Measurements from ENCODE around the gene MEIOC. TPM values are rescaled to one million over a fixed set of nuclear protein-coding genes. Genes with fewer than 3 reads are reported as not detected.

Gene MEIOC
- total RNA-seq, 1 donor from 2014 or later, result 0.75 TPM

DNA sequence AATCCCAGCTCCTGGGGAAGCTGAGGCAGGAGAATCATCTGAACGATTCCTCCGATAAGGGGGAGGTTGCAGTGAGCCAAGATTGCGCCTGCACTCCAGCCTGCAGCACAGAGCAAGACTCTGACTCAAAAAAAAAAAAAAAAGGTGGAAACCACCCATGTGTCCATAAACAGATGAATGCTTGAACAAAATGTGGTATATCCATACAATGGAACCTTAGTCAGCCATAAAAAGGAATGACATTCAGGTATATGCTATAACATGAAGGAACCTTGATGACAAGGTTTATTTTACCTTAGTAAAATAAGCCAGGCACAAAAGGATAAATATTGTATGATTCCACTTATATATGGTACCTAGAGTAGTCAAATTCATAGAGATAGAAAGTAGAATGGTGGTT lies 2.9 kb upstream of the MEIOC start:
- Mint-ChIP-seq H3K36me3 (ENCODE audit: unreplicated experiment) (no peaks in the 10 kb centered on the region), H3K4me1 (ENCODE audit: unreplicated experiment) (peaks cover 3% of the 10 kb centered on the region), H3K4me3 (ENCODE audit: unreplicated experiment) (no peak overlapping the region), H3K27me3 (ENCODE audit: unreplicated experiment) (peaks cover 40% of the 10 kb centered on the region), H3K9me3 (ENCODE audit: unreplicated experiment) (no peaks in the 10 kb centered on the region), H3K27ac (ENCODE audit: unreplicated experiment) (no peak overlapping the region)
- no peak for DNase-seq (ENCODE audit: extremely low spot score, unreplicated experiment)
- TF ChIP-seq, protein P1, sequence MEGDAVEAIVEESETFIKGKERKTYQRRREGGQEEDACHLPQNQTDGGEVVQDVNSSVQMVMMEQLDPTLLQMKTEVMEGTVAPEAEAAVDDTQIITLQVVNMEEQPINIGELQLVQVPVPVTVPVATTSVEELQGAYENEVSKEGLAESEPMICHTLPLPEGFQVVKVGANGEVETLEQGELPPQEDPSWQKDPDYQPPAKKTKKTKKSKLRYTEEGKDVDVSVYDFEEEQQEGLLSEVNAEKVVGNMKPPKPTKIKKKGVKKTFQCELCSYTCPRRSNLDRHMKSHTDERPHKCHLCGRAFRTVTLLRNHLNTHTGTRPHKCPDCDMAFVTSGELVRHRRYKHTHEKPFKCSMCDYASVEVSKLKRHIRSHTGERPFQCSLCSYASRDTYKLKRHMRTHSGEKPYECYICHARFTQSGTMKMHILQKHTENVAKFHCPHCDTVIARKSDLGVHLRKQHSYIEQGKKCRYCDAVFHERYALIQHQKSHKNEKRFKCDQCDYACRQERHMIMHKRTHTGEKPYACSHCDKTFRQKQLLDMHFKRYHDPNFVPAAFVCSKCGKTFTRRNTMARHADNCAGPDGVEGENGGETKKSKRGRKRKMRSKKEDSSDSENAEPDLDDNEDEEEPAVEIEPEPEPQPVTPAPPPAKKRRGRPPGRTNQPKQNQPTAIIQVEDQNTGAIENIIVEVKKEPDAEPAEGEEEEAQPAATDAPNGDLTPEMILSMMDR (IDR thresholded peaks at IDR 0.05), result no peak

DNA sequence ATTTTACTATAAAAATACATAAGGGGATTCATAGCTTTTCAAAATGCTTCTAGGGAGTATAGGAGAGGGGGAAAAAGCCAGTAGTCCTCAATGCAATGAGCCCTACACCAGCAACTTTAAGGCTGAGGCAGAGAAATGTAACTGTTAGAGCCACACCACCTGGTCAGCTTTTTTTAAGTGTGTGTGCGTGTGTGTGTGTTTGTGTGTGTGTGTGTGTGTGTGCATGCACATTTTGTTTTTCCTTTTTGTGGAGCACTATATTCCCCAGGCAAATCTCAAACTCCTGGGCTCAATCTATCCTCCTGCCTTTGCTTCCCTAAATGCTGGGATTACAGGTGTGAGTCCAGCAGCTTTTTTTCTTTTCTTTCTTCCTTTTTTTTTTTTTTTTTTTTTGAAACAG lies 2.3 kb upstream of the MEIOC start:
- no peaks in the 10 kb centered on the region for H3K36me3 Mint-ChIP-seq (ENCODE audit: unreplicated experiment)
- no peak overlapping the region for H3K27ac Mint-ChIP-seq (ENCODE audit: unreplicated experiment)
- peaks cover 3% of the 10 kb centered on the region for H3K4me1 Mint-ChIP-seq (ENCODE audit: unreplicated experiment)
- no peaks in the 10 kb centered on the region for H3K9me3 Mint-ChIP-seq (ENCODE audit: unreplicated experiment)
- TF ChIP-seq, protein P1 (IDR thresholded peaks at IDR 0.05), result no peak
- DNase-seq (ENCODE audit: extremely low spot score, unreplicated experiment), result no peak
- peaks cover 36% of the 10 kb centered on the region for H3K27me3 Mint-ChIP-seq (ENCODE audit: unreplicated experiment)
- H3K4me3 Mint-ChIP-seq (ENCODE audit: unreplicated experiment), result no peak overlapping the region

DNA sequence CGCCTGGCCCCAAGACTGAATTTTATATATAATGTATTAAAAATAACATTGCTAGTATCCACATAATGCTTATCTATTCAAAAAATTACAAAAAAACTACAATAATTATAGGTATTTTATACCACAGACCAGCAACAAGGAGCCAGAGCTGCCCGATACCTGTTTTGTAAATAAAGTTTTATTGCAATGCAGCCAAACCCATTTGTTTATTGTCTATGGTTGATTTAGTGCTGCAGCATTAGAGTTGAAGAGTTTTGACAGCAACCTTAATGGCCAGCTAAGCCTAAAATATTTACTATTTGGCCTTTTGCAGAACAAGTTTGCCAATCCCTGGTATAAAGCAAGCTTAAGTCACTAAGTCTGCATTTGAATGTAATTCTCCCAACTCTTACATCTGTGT lies 5.6 kb downstream of the MEIOC start:
- H3K4me3 Mint-ChIP-seq (ENCODE audit: unreplicated experiment), result no peak overlapping the region
- TF ChIP-seq, protein P1 (IDR thresholded peaks at IDR 0.05), result no peak
- H3K36me3 Mint-ChIP-seq (ENCODE audit: unreplicated experiment), result no peaks in the 10 kb centered on the region
- peaks cover 11% of the 10 kb centered on the region for H3K27me3 Mint-ChIP-seq (ENCODE audit: unreplicated experiment)
- no peak for DNase-seq (ENCODE audit: extremely low spot score, unreplicated experiment)
- H3K9me3 Mint-ChIP-seq (ENCODE audit: unreplicated experiment), result no peaks in the 10 kb centered on the region
- H3K27ac Mint-ChIP-seq (ENCODE audit: unreplicated experiment), result no peak overlapping the region
- H3K4me1 Mint-ChIP-seq (ENCODE audit: unreplicated experiment), result peaks cover 3% of the 10 kb centered on the region

DNA sequence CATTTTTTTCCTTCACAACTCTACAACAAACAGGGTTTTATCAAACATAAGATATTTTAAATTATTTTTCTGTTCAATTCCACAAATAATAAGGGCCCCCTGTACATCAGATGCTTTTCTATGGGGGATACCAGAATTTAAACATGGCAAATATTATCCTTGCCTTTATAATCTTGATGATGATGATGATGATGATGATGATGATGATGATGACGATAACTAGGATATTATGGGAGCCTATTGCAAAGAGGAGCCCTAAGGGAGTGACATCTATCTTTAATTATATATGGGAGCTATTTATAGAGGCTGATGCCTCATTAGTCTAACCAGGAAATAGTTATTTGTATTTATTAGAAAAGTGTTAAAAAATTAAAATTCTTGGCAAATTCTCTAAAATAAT lies 6.8 kb downstream of the MEIOC start:
- TF ChIP-seq, protein P1 (IDR thresholded peaks at IDR 0.05), result no peak
- H3K36me3 Mint-ChIP-seq (ENCODE audit: unreplicated experiment), result no peaks in the 10 kb centered on the region
- no peak overlapping the region for H3K27ac Mint-ChIP-seq (ENCODE audit: unreplicated experiment)
- H3K27me3 Mint-ChIP-seq (ENCODE audit: unreplicated experiment), result peaks cover 18% of the 10 kb centered on the region
- H3K4me1 Mint-ChIP-seq (ENCODE audit: unreplicated experiment), result no peaks in the 10 kb centered on the region
- DNase-seq (ENCODE audit: extremely low spot score, unreplicated experiment), result no peak
- no peak overlapping the region for H3K4me3 Mint-ChIP-seq (ENCODE audit: unreplicated experiment)
- no peaks in the 10 kb centered on the region for H3K9me3 Mint-ChIP-seq (ENCODE audit: unreplicated experiment)

DNA sequence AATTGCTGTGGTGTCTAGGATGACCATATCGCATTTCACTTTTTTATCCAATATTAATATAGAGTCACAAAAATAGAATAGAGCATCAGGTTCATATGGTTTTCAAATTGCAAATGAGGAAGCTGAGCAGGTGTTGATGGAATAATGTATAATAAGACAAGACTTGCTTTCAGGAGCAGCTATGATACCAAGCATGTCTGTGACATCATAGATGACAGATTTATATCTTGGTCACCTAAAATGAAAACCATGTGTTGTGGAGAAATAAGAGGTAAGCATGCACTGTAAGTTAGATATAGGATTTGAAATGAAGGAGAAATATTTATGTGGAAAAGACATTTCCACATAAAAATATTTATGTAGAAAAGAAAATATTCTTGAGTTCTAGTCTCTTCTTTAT lies 8.6 kb downstream of the MEIOC start:
- Mint-ChIP-seq H3K4me3 (ENCODE audit: unreplicated experiment) (no peak overlapping the region), H3K4me1 (ENCODE audit: unreplicated experiment) (no peaks in the 10 kb centered on the region), H3K27ac (ENCODE audit: unreplicated experiment) (no peak overlapping the region), H3K36me3 (ENCODE audit: unreplicated experiment) (no peaks in the 10 kb centered on the region), H3K9me3 (ENCODE audit: unreplicated experiment) (no peaks in the 10 kb centered on the region), H3K27me3 (ENCODE audit: unreplicated experiment) (peaks cover 18% of the 10 kb centered on the region)
- DNase-seq (ENCODE audit: extremely low spot score, unreplicated experiment), result no peak
- TF ChIP-seq, protein P1 (IDR thresholded peaks at IDR 0.05), result no peak

Data from osteocyte (in vitro differentiated cells).